K562 (cell line): ENCODE data around the gene TIMM44. TPM values are rescaled to one million over a fixed set of nuclear protein-coding genes. Genes with fewer than 3 reads are reported as not detected.

Experiments
- CTBP1 ChIP-seq: fragments of 450-650 bp; IDR thresholded peaks from 2 replicates; pipeline ENCODE4 v1.6.1; 2016; ENCODE audit warnings: borderline replicate concordance
- ELF2 ChIP-seq: fragments of 250-450 bp; sonication (Bioruptor Pico); IDR thresholded peaks from 2 replicates; pipeline ENCODE4 v1.5.0; 2021; ENCODE audit warnings: mild to moderate bottlenecking
- FIP1L1 ChIP-seq: fragments of 200-400 bp; formaldehyde crosslinking; IDR thresholded peaks from 2 replicates; pipeline ENCODE4 v1.6.1; 2018; ENCODE audit warnings: mild to moderate bottlenecking, low read depth, low read length; ENCODE audit not compliant: poor library complexity, severe bottlenecking
- FOXM1 ChIP-seq, 2 experiments: fragments of 450-650 bp in 1 of 2; sonication (generic) in 1 of 2; formaldehyde crosslinking in 1 of 2; IDR thresholded peaks; 2 replicates each; pipeline versions ENCODE4 v1.6.1 to v1.9.0; 2017 to 2022; ENCODE audit warnings: low read depth in 2 of 2, mild to moderate bottlenecking in 2 of 2, missing genetic modification reagents in 1 of 2, moderate library complexity in 1 of 2
- IRF9 ChIP-seq: fragments of 450-650 bp; IDR thresholded peaks from 2 replicates; pipeline ENCODE4 v1.6.1; 2016; ENCODE audit warnings: missing biosample characterization, missing genetic modification characterization
- NBN ChIP-seq: fragments of 450-650 bp; IDR thresholded peaks from 2 replicates; pipeline ENCODE4 v1.6.1; 2016; ENCODE audit warnings: low read depth, mild to moderate bottlenecking
- NR3C1 ChIP-seq: sonication (generic); formaldehyde crosslinking; IDR thresholded peaks from 2 replicates; pipeline ENCODE4 v1.8.1; 2022; ENCODE audit warnings: missing genetic modification reagents
- RBBP5 ChIP-seq: fragments of 200-600 bp; sonication (generic); IDR thresholded peaks from 2 replicates; pipeline ENCODE4 v1.6.1; 2012; ENCODE audit warnings: borderline replicate concordance, mild to moderate bottlenecking, low read length, control low read depth, inconsistent platforms; ENCODE audit not compliant: insufficient read depth, poor library complexity, severe bottlenecking
- SFPQ ChIP-seq: fragments of 200-400 bp; formaldehyde crosslinking; IDR thresholded peaks from 2 replicates; pipeline ENCODE4 v1.6.1; 2017; ENCODE audit warnings: mild to moderate bottlenecking, low read depth, low read length, moderate library complexity
- STAT5A ChIP-seq: IDR thresholded peaks from 2 replicates; pipeline ENCODE4 v1.6.1; 2012; ENCODE audit warnings: low read length, inconsistent platforms, borderline replicate concordance
- TGIF2 ChIP-seq: sonication (generic); formaldehyde crosslinking; IDR thresholded peaks from 2 replicates; pipeline ENCODE4 v1.8.1; 2022; ENCODE audit warnings: mild to moderate bottlenecking, missing genetic modification reagents, moderate library complexity
- TOE1 ChIP-seq, 2 experiments: fragments of 450-650 bp in 1 of 2; sonication (generic) in 1 of 2; formaldehyde crosslinking in 1 of 2; IDR thresholded peaks; 2 replicates each; pipeline versions ENCODE4 v1.7.1 to v1.8.0; 2016 to 2022; ENCODE audit warnings: borderline replicate concordance in 2 of 2, mild to moderate bottlenecking in 2 of 2, antibody characterized with exemption in 1 of 2, inconsistent platforms in 1 of 2, low read depth in 1 of 2, missing genetic modification reagents in 1 of 2, moderate library complexity in 1 of 2
- ZNF165 ChIP-seq: fragments of 250-450 bp; sonication (Bioruptor Pico); IDR thresholded peaks from 2 replicates; pipeline ENCODE4 v1.4.0; 2020; ENCODE audit warnings: borderline replicate concordance
- ZNF224 ChIP-seq: sonication (generic); formaldehyde crosslinking; IDR thresholded peaks from 2 replicates; pipeline ENCODE4 v1.8.0; 2022; ENCODE audit warnings: mild to moderate bottlenecking, missing genetic modification reagents
- ZNF3 ChIP-seq: fragments of 250-450 bp; sonication (Bioruptor Pico); IDR thresholded peaks from 2 replicates; pipeline ENCODE4 v1.5.0; 2021; ENCODE audit warnings: mild to moderate bottlenecking, moderate library complexity
- ZNF778 ChIP-seq: fragments of 450-650 bp; formaldehyde crosslinking; IDR thresholded peaks from 2 replicates; pipeline ENCODE4 v1.4.0; 2020; ENCODE audit warnings: mild to moderate bottlenecking, moderate library complexity
- polyA plus RNA-seq, 8 experiments: library from polyadenylated mRNA; depleted of rRNA in 4 of 8; stranded (reverse) in 5 of 8; unstranded in 3 of 8; fragments of >200 nt; fragmentation: Nextera tagmentation in 2 of 8; fragmentation: Illumina TruSeq in 1 of 8; extraction: Ambion mirVana in 2 of 8; extraction: Trizol in 1 of 8; gene quantifications; 2 replicates each; pipeline versions ENCODE4 v1.2.1 to v1.2.3, GENCODE V29; 2011 to 2014; ENCODE audit warnings: inconsistent platforms in 1 of 8, missing spikeins in 1 of 8
- total RNA-seq, 7 experiments: library from RNA; depleted of rRNA in 6 of 7; stranded (reverse); fragments of >200 nt in 6 of 7; fragmentation: Illumina TruSeq in 2 of 7; extraction: Trizol in 2 of 7; gene quantifications; 2 replicates each; pipeline versions ENCODE4 v1.2.1 to v1.2.3, GENCODE V29; 2011 to 2021; ENCODE audit warnings: low replicate concordance in 1 of 7
- TF ChIP-seq, protein P1 (sequence below), 3 experiments: fragments of 200-800 bp in 1 of 3; sonication (Bioruptor generic) in 1 of 3; sonication (generic) in 1 of 3; formaldehyde crosslinking in 1 of 3; IDR thresholded peaks; 2 replicates each; pipeline versions ENCODE4 v1.6.1 to v1.8.0; 2016 to 2022; ENCODE audit warnings: mild to moderate bottlenecking in 2 of 3, missing compliant biosample characterization in 2 of 3, missing genetic modification characterization in 2 of 3, missing genetic modification reagents in 1 of 3
- TF ChIP-seq, protein P2 (sequence below): fragments of 250-450 bp; sonication (Bioruptor Pico); IDR thresholded peaks from 2 replicates; pipeline ENCODE4 v1.5.0; 2021; ENCODE audit warnings: mild to moderate bottlenecking, moderate library complexity

The TIMM44 gene
- total and polyA plus RNA-seq, 9 of the 15 experiments (the other 6 are each of a cell fraction or from before 2014, with no cell fraction given) = 10.3 to 231 (median 89.3) TPM

DNA sequence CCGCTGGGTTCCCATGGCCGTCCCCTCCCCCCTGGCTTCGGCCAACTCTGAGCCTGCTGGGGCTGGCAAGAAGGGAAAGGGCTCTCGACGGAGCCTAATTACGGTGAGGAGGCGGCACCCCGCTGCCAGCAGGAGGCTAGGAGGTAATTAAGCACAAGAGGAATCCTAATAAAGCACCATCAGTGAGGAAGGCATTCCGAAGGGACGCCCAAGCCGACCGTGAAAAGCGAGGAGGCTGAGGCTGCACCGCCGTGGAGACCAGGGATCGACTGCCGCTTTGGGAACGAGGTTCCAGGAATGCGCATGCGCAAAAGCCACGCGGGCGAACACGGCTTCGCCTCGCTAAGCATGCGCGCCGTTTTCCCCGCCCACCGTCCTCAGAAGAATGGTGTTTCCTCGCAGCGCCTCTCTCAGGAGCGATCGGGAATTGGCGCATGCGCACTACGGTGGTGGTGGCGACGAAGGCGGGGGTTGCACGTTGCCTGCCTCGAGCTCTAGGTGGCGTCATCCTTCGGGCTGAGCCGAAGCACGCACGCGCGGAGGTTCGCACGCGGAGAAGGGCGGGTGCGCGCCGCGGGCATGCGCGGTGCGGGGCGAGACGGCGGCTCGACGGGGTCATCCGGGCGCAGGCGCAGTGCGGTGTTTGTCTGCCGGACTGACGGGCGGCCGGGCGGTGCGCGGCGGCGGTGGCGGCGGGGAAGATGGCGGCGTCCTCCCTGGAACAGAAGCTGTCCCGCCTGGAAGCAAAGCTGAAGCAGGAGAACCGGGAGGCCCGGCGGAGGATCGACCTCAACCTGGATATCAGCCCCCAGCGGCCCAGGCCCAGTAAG, 40.0 kb downstream of the TIMM44 start, which contains the start of gene MAP2K7 (continued):
- TF ChIP-seq SFPQ = no peak
- TF ChIP-seq IRF9 (tag) = no peak
- no peak for TF ChIP-seq ZNF224 (CRISPR knock-in tag)
- TF ChIP-seq NR3C1 (CRISPR knock-in tag) = no peak
- no peak for TF ChIP-seq ZNF778
- no peak for TF ChIP-seq STAT5A
- no peak for TF ChIP-seq NBN
- TF ChIP-seq, protein P1, sequence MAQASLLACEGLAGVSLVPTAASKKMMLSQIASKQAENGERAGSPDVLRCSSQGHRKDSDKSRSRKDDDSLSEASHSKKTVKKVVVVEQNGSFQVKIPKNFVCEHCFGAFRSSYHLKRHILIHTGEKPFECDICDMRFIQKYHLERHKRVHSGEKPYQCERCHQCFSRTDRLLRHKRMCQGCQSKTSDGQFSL (CRISPR knock-in tag; IDR thresholded peaks at IDR 0.05) = no peak
- TF ChIP-seq, protein P1 (tag; IDR thresholded peaks at IDR 0.05) = no peak
- TF ChIP-seq FIP1L1 = no peak
- peak; percentile 66 for TF ChIP-seq RBBP5
- TF ChIP-seq, protein P2, sequence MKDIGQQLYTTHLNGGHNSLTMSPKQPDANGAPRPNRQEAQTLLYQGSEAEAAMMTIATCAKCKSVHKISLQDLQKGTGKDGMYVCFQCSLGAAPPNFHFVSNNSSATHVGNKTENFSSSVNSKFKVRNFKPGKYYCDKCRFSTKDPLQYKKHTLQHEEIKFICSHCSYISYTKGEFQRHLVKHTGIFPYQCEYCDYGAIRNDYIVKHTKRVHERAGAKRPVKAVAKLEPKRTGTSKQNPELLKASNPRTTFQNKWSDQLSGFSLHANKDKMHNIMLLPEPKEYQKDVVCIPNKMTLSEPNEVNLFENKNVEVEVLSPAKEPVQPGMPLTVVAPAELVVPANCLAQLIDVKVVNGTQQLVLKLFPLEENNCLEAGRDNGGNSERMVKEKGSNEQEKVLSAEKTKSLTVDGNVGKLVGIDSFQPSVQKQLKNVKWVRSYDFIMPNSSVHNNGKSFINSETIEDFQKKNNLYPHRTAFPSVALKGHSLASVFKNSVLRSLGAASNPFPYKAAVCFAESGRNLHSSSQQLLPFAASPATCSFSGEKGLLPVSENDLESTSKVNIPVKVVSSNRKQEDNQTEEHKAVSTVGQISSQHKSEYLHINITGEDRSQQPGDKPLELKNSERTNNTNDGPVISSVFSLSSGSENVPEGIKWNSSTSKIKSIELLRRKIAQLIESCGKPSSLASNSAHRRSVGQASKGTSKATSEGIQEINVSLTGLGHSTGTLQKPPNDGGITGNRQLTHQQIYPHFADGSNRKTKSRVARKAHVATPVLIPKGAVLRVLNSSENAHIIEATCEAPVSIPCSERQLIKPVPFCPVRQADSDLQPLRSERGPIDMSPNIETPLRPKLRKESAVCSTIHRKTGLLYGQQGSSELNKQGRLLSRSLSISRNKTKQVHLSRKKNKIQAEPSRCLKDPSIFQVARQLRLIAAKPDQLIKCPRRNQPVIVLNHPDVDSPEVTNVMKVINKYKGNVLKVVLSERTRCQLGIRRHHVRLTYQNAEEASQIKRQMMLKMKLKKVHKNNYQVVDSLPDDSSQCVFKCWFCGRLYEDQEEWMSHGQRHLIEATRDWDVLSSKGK (CRISPR knock-in tag) = no peak
- no peak for TF ChIP-seq FOXM1 (IDR thresholded peaks at IDR 0.05; ENCODE audit: low read depth)
- no peak for TF ChIP-seq FOXM1 (CRISPR knock-in tag; IDR thresholded peaks at IDR 0.05; ENCODE audit: low read depth)
- peak; percentile 91 for TF ChIP-seq CTBP1
- TF ChIP-seq TOE1 (IDR thresholded peaks at IDR 0.05; ENCODE audit: borderline replicate concordance) = no peak
- no peak for TF ChIP-seq TOE1 (CRISPR knock-in tag; IDR thresholded peaks at IDR 0.05; ENCODE audit: borderline replicate concordance, low read depth)
- no peak for TF ChIP-seq ZNF165 (CRISPR knock-in tag)
- no peak for TF ChIP-seq TGIF2
- no peak for TF ChIP-seq ZNF3 (CRISPR knock-in tag)
- no peak for TF ChIP-seq ELF2
